HepG2 (cell line): Measurements from ENCODE around the gene ZNF821. TPM values are rescaled to one million over a fixed set of nuclear protein-coding genes. Genes with fewer than 3 reads are reported as not detected.

Source experiments
- FOXO1 ChIP-seq: sonication (generic); formaldehyde crosslinking; IDR thresholded peaks from 2 replicates; pipeline ENCODE4 v1.4.0; 2020; ENCODE audit warnings: missing genetic modification reagents
- MEF2D ChIP-seq: sonication (generic); formaldehyde crosslinking; IDR thresholded peaks from 2 replicates; pipeline ENCODE4 v1.5.1; 2020; ENCODE audit warnings: mild to moderate bottlenecking, missing genetic modification reagents
- NR2F6 ChIP-seq, 2 experiments: IDR thresholded peaks; 2 replicates each; pipeline ENCODE4 v1.6.1; 2016; ENCODE audit warnings: antibody characterized with exemption in 1 of 2, mild to moderate bottlenecking in 1 of 2
- NRL ChIP-seq: sonication (generic); formaldehyde crosslinking; IDR thresholded peaks from 2 replicates; pipeline ENCODE4 v1.5.0; 2020; ENCODE audit warnings: missing genetic modification reagents, mild to moderate bottlenecking, moderate library complexity, borderline replicate concordance
- PRMT3 ChIP-seq: sonication (generic); formaldehyde crosslinking; IDR thresholded peaks from 2 replicates; pipeline ENCODE4 v1.8.1; 2022; ENCODE audit warnings: low read depth, mild to moderate bottlenecking, moderate library complexity, missing genetic modification reagents, borderline replicate concordance
- SRY ChIP-seq: sonication (generic); formaldehyde crosslinking; IDR thresholded peaks from 2 replicates; pipeline ENCODE4 v1.8.0; 2022; ENCODE audit warnings: mild to moderate bottlenecking, missing genetic modification reagents
- TGIF2 ChIP-seq: IDR thresholded peaks from 2 replicates; pipeline ENCODE4 v1.6.1; 2016; ENCODE audit warnings: control low read depth, missing compliant biosample characterization
- ZBTB40 ChIP-seq, 2 experiments: fragments of 450-650 bp in 1 of 2; sonication (generic) in 1 of 2; formaldehyde crosslinking in 1 of 2; IDR thresholded peaks; 2 replicates each; pipeline versions ENCODE4 v1.6.1 to v1.8.0; 2016 to 2022; ENCODE audit warnings: antibody characterized with exemption in 1 of 2, mild to moderate bottlenecking in 1 of 2, missing genetic modification reagents in 1 of 2
- polyA plus RNA-seq, 8 experiments: library from polyadenylated mRNA; depleted of rRNA in 3 of 8; stranded (reverse) in 7 of 8; unstranded in 1 of 8; fragments of >200 nt; fragmentation: Illumina TruSeq in 4 of 8; extraction: Trizol in 4 of 8; gene quantifications; 2 replicates each; pipeline versions ENCODE4 v1.2.1 to v1.2.3, GENCODE V29; 2011 to 2016; ENCODE audit warnings: low read depth in 4 of 8, missing spikeins in 1 of 8, mixed read lengths in 1 of 8; ENCODE audit not compliant: insufficient read depth in 1 of 8
- total RNA-seq, 5 experiments: library from RNA; depleted of rRNA; stranded (reverse); fragments of >200 nt; fragmentation: Illumina TruSeq; extraction: Trizol; gene quantifications; 2 replicates each; pipeline ENCODE4 v1.2.3, GENCODE V29; 2016; ENCODE audit warnings: low read depth in 1 of 5
- TF ChIP-seq, protein P1 (sequence below): sonication (generic); formaldehyde crosslinking; IDR thresholded peaks from 2 replicates; pipeline ENCODE4 v1.4.0; 2020; ENCODE audit warnings: mild to moderate bottlenecking, missing genetic modification reagents
- TF ChIP-seq, protein P2 (sequence below): IDR thresholded peaks from 2 replicates; pipeline ENCODE4 v1.6.1; 2016

The ZNF821 gene
- total and polyA plus RNA-seq, 2 of the 13 experiments (the other 11 are each of a cell fraction or from before 2014, with no cell fraction given), result 7.0 to 9.1 TPM

DNA sequence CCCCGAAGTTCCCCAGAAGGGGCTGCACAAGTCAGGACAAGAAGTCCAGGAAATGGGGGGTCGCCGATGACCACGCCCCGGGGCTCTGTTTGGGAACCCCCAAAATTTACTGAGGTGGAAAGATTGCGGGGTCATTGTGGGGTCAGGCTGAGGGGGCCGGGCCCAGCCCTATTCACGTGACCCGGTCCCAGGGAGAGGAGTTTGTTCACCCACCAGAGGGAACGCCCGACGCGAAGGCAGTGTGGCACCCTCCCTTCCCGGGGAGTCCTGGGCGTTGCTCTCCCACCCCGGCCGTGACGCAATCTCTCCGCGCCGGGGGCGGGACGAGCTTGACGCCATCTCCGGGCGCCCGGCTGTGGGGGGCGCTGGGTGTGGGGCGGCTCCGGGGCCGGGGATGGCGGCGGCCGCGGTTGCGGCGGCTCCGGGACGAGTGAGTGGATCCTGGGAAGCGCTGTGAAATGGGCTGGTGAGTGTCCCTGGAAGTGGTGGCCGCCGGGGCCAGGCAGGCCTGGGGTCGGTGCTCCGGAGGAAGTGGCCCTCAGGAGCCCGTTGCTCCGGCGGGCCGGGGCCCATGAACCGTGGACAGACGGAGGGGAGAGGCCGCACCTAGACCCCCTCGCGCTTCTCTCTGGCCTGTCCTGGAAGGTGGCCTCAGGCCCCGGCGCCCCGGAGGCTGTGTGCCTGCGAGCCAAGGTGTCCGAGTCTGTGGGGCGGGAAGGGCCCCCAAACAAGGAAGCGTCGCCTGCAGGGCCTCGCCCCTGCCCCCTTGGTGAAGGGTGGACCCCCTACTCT is 38.1 kb downstream of the ZNF821 start, which contains the start of gene ATXN1L (continued):
- TF ChIP-seq, protein P1, sequence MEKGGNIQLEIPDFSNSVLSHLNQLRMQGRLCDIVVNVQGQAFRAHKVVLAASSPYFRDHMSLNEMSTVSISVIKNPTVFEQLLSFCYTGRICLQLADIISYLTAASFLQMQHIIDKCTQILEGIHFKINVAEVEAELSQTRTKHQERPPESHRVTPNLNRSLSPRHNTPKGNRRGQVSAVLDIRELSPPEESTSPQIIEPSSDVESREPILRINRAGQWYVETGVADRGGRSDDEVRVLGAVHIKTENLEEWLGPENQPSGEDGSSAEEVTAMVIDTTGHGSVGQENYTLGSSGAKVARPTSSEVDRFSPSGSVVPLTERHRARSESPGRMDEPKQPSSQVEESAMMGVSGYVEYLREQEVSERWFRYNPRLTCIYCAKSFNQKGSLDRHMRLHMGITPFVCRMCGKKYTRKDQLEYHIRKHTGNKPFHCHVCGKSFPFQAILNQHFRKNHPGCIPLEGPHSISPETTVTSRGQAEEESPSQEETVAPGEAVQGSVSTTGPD (CRISPR knock-in tag), result peak; percentile 57; the same call in 1 of the 2 replicates
- no peak; the same call in 1 of the 2 replicates for TF ChIP-seq NRL (CRISPR knock-in tag)
- TF ChIP-seq NR2F6 (IDR thresholded peaks at IDR 0.05), result peak; percentile 61
- TF ChIP-seq NR2F6 (CRISPR knock-in tag; IDR thresholded peaks at IDR 0.05), result peak; percentile 76; the same call in 1 of the 2 replicates
- TF ChIP-seq MEF2D (CRISPR knock-in tag), result no peak
- peak; percentile 94 for TF ChIP-seq TGIF2 (CRISPR knock-in tag)
- TF ChIP-seq FOXO1, result peak; percentile 72; the same call in 1 of the 2 replicates
- TF ChIP-seq ZBTB40 (IDR thresholded peaks at IDR 0.05), result no peak
- TF ChIP-seq ZBTB40 (CRISPR knock-in tag; IDR thresholded peaks at IDR 0.05), result peak; percentile 58
- TF ChIP-seq, protein P2, sequence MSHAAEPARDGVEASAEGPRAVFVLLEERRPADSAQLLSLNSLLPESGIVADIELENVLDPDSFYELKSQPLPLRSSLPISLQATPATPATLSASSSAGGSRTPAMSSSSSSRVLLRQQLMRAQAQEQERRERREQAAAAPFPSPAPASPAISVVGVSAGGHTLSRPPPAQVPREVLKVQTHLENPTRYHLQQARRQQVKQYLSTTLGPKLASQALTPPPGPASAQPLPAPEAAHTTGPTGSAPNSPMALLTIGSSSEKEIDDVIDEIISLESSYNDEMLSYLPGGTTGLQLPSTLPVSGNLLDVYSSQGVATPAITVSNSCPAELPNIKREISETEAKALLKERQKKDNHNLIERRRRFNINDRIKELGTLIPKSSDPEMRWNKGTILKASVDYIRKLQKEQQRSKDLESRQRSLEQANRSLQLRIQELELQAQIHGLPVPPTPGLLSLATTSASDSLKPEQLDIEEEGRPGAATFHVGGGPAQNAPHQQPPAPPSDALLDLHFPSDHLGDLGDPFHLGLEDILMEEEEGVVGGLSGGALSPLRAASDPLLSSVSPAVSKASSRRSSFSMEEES, result peak; percentile 82
- no peak; the same call in 1 of the 2 replicates for TF ChIP-seq PRMT3 (CRISPR knock-in tag)
- peak; percentile 83 for TF ChIP-seq SRY (CRISPR knock-in tag)
